Osteocyte (in vitro differentiated cells): ENCODE measurements around the gene SLC5A9. TPM values are rescaled to one million over a fixed set of nuclear protein-coding genes. Genes with fewer than 3 reads are reported as not detected.

Source experiments
- DNase-seq: peaks from one replicate; pipeline ENCODE4 v3.0.0; 2021; ENCODE audit warnings: mixed read lengths; ENCODE audit not compliant: unreplicated experiment; ENCODE audit errors: extremely low spot score
- H3K27ac Mint-ChIP-seq: one replicate; pipeline ENCODE4 v1.8.0; 2021; ENCODE audit warnings: mild to moderate bottlenecking, mixed read lengths; ENCODE audit not compliant: unreplicated experiment
- H3K27me3 Mint-ChIP-seq: one replicate; pipeline ENCODE4 v1.8.0; 2021; ENCODE audit warnings: mixed read lengths; ENCODE audit not compliant: unreplicated experiment
- H3K36me3 Mint-ChIP-seq: one replicate; pipeline ENCODE4 v1.8.0; 2021; ENCODE audit warnings: mixed read lengths; ENCODE audit not compliant: unreplicated experiment
- H3K4me1 Mint-ChIP-seq: one replicate; pipeline ENCODE4 v1.8.0; 2021; ENCODE audit warnings: mixed read lengths; ENCODE audit not compliant: unreplicated experiment
- H3K4me3 Mint-ChIP-seq: one replicate; pipeline ENCODE4 v1.8.0; 2021; ENCODE audit warnings: mild to moderate bottlenecking, moderate library complexity, mixed read lengths; ENCODE audit not compliant: unreplicated experiment
- H3K9me3 Mint-ChIP-seq: one replicate; pipeline ENCODE4 v1.8.0; 2021; ENCODE audit warnings: mixed read lengths; ENCODE audit not compliant: unreplicated experiment
- total RNA-seq: library from RNA; stranded (reverse); gene quantifications from 2 replicates; pipeline ENCODE4 v1.2.1, GENCODE V29; 2021
- TF ChIP-seq, protein P1 (sequence below): fragments of 200-600 bp; sonication (generic); IDR thresholded peaks from 2 replicates; pipeline ENCODE4 v1.5.0; 2021; ENCODE audit warnings: antibody characterized with exemption, mild to moderate bottlenecking, moderate library complexity

SLC5A9 gene
- total RNA-seq, 1 donor from 2014 or later = not detected

DNA sequence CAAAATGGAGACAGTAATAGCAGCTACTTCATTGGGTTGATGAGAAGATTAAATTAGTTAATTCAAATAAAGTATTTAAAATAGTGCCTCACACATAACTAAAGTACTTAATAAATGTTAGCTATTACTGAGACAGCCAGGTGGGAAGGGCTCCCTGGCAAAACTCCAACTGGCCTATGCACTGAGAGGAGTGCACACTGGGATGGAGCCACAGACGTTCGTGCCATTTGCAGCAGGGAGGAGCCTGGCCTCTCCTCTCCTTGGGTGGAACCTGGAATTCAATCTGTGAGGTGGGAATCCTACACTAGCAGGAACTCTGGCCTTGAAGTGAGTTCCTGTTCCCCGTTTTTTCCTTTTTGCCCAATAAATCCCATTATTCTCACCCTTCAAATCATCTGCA, 28.1 kb downstream of the SLC5A9 start:
- no peak for DNase-seq
- H3K4me3 Mint-ChIP-seq = no peak overlapping the region
- no peaks in the 10 kb centered on the region for H3K9me3 Mint-ChIP-seq
- H3K36me3 Mint-ChIP-seq = no peaks in the 10 kb centered on the region
- H3K4me1 Mint-ChIP-seq = no peaks in the 10 kb centered on the region
- H3K27me3 Mint-ChIP-seq = no peaks in the 10 kb centered on the region
- no peak overlapping the region for H3K27ac Mint-ChIP-seq
- TF ChIP-seq, protein P1, sequence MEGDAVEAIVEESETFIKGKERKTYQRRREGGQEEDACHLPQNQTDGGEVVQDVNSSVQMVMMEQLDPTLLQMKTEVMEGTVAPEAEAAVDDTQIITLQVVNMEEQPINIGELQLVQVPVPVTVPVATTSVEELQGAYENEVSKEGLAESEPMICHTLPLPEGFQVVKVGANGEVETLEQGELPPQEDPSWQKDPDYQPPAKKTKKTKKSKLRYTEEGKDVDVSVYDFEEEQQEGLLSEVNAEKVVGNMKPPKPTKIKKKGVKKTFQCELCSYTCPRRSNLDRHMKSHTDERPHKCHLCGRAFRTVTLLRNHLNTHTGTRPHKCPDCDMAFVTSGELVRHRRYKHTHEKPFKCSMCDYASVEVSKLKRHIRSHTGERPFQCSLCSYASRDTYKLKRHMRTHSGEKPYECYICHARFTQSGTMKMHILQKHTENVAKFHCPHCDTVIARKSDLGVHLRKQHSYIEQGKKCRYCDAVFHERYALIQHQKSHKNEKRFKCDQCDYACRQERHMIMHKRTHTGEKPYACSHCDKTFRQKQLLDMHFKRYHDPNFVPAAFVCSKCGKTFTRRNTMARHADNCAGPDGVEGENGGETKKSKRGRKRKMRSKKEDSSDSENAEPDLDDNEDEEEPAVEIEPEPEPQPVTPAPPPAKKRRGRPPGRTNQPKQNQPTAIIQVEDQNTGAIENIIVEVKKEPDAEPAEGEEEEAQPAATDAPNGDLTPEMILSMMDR = no peak

DNA sequence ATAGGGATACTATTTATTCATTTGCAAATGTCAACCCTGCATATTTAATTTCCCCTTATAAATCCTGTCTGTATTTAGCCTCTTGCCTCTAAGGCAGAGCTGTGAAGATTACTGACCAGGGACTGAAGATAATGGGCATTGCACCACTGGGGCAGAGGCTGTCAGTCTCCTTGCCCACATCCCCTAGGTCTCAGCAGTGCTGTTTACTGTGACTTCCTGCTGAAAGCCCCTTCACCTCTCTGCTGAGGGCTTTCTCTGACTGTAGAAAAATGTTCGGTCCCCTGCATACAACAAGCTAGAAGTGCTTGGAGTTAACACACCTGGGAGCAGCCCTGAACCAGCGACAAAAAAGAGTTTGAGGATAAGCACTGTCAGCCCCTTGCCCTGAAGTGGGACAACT, 28.8 kb downstream of the SLC5A9 start:
- TF ChIP-seq, protein P1 = no peak
- H3K9me3 Mint-ChIP-seq = no peaks in the 10 kb centered on the region
- no peaks in the 10 kb centered on the region for H3K36me3 Mint-ChIP-seq
- no peaks in the 10 kb centered on the region for H3K4me1 Mint-ChIP-seq
- H3K27me3 Mint-ChIP-seq = no peaks in the 10 kb centered on the region
- H3K4me3 Mint-ChIP-seq = no peak overlapping the region
- DNase-seq = no peak
- no peak overlapping the region for H3K27ac Mint-ChIP-seq

DNA sequence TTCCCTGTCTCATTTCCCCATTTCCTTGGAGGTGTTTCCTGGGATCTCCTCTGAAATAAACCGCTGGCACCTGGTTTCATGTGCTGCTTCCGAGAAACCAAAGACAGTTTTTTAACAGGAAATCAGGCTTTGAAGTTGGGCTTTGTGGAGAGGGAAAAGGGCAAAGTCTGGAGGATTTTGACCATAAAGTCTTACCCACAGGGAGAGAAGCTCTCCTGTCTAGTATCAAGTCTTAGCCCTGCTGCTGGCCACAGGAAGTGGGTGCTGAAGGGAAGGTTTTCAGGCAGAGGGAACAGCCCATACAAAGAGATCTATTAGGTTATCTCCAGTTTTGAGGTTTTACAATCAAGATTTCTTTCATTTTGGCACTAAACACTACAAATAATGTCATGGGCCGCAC, 29.3 kb downstream of the SLC5A9 start:
- Mint-ChIP-seq H3K27me3 (no peaks in the 10 kb centered on the region), H3K4me3 (no peak overlapping the region), H3K36me3 (no peaks in the 10 kb centered on the region), H3K27ac (no peak overlapping the region), H3K4me1 (no peaks in the 10 kb centered on the region), H3K9me3 (no peaks in the 10 kb centered on the region)
- TF ChIP-seq, protein P1 = no peak
- DNase-seq = no peak

- Mint-ChIP-seq H3K4me3 (no peak overlapping the region), H3K36me3 (no peaks in the 10 kb centered on the region), H3K27me3 (no peaks in the 10 kb centered on the region), H3K4me1 (no peaks in the 10 kb centered on the region), H3K27ac (no peak overlapping the region), H3K9me3 (no peaks in the 10 kb centered on the region)
- DNase-seq = no peak
- TF ChIP-seq, protein P1 = no peak
Measured at GRCh38 chr1:48254254-48254653, 31.7 kb downstream of the SLC5A9 start.

DNA sequence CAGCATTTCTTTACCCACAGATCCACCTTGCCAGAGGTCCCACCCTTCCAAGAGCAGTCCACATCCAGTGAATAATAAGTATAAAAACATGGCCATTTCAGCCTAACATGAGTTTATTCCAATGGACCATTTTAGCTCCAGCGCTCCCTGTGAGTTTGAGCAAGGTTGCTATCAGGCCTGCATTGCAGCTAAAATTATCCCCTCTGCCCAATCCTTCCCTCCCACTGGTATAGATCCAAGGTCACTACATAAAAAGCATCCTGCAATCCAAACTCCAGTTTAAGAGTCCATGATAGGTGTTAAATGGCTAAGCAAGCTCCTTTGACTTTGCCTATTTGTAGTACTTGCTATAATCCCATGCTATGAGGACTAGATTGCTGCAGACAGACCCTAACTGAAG, 35.6 kb downstream of the SLC5A9 start:
- Mint-ChIP-seq H3K9me3 (no peaks in the 10 kb centered on the region), H3K4me1 (no peaks in the 10 kb centered on the region), H3K27ac (no peak overlapping the region), H3K36me3 (no peaks in the 10 kb centered on the region), H3K27me3 (no peaks in the 10 kb centered on the region), H3K4me3 (no peak overlapping the region)
- TF ChIP-seq, protein P1 = no peak
- DNase-seq = no peak
